Activated CD4-positive, alpha-beta memory T cell treated with anti-CD3 and anti-CD28 coated beads, Interleukin-2, amount 10 ng/mL, durations not matched to agents 7 days and 5 days (primary cell): ENCODE measurements around the gene OR6C6. TPM values are rescaled to one million over a fixed set of nuclear protein-coding genes. Genes with fewer than 3 reads are reported as not detected.
"Not testable (repeated sequence)": the region's sequence is repeated elsewhere in the genome, so short reads cannot be mapped to it uniquely, and the experiment has no call there.

Experiments used
- CTCF ChIA-PET: fragments of 350-600 bp; sonication (Branson Sonifier 250); formaldehyde crosslinking; loops from one replicate; lab custom pipeline; 2021; ENCODE audit warnings: antibody characterized with exemption, inconsistent platforms; lab: Charles Lee
- POLR2A ChIA-PET: fragments of 350-600 bp; sonication (Branson Sonifier 250); formaldehyde crosslinking; loops from one replicate; lab custom pipeline; 2021; ENCODE audit warnings: antibody characterized with exemption; lab: Charles Lee
- DNase-seq: peaks from one replicate; pipeline ENCODE4 v3.0.0-alpha.2; 2020
- H3K27ac Mint-ChIP-seq: one replicate; pipeline ENCODE4 v1.8.0; 2021; ENCODE audit warnings: mild to moderate bottlenecking, mixed read lengths
- H3K27me3 Mint-ChIP-seq: one replicate; pipeline ENCODE4 v1.8.0; 2021; ENCODE audit warnings: mixed read lengths
- H3K36me3 Mint-ChIP-seq: one replicate; pipeline ENCODE4 v1.8.0; 2021; ENCODE audit warnings: low read depth, mixed read lengths
- H3K4me1 Mint-ChIP-seq: one replicate; pipeline ENCODE4 v1.8.0; 2021; ENCODE audit warnings: mixed read lengths
- H3K4me3 Mint-ChIP-seq: one replicate; pipeline ENCODE4 v1.8.0; 2021; ENCODE audit warnings: mild to moderate bottlenecking, mixed read lengths
- H3K9me3 Mint-ChIP-seq: one replicate; pipeline ENCODE4 v1.8.0; 2021; ENCODE audit warnings: mixed read lengths
- total RNA-seq, 2 experiments: library from RNA; stranded (reverse); gene quantifications; one replicate each; pipeline ENCODE4 v1.2.3, GENCODE V29; 2021

OR6C6 gene
- not detected for total RNA-seq

DNA sequence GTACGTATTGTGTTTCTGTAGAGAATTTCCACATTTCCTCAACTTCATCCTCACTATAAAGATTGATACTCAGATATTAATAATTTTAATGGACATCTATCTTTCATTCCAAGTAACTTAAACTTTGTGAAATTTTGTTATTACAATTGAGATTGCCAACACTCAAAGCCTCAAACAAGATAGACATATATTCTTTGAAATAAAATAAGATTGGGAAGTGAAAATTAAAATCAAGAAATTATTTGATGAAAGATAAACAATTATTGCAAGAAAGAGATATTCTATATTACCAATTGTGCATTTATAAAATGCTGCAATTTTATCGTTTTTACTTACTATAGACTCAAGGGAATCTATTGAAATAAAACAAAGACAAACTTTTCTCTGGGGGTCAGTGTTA, at the start of gene OR6C6:
Gene OR6C6, minus strand, starts transcription at position 101 of the 400 bp plus-strand sequence. CDS start 1,337 bp downstream, outside the sequence.
- ChIA-PET POLR2A (no interaction called here), CTCF (no interaction called here)
- Mint-ChIP-seq H3K36me3 (no peaks in the 10 kb centered on the region), H3K27ac (no peak within 1 kb of the TSS), H3K9me3 (no peaks in the 10 kb centered on the region), H3K27me3 (peaks cover 6% of the 10 kb centered on the region), H3K4me3 (no peak within 1 kb of the TSS), H3K4me1 (no peaks in the 10 kb centered on the region)
- DNase-seq, result no peak

DNA sequence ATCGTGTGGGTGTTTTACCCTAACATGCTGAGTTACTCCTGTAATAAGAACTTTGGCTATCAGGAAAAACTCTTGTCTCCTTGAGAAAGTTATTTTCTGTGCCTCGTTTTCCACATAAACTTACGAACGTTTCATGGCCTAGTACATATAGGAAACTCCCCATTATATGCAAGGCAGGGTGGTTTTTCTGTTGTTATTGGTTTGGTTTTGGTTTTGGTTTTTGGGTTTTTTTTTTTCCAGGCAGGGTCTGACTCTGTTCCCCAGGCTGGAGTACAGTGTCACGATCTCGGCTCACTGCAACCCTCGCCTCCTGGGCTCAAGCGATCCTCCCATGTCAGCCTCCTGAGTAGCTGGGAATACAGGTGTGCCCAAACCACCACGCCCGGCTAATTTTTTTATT, 39.6 kb upstream of the OR6C6 start:
- no peaks in the 10 kb centered on the region for H3K4me1 Mint-ChIP-seq
- POLR2A ChIA-PET, result no interaction called here
- DNase-seq, result no peak
- no peaks in the 10 kb centered on the region for H3K36me3 Mint-ChIP-seq
- no peak overlapping the region for H3K27ac Mint-ChIP-seq
- H3K4me3 Mint-ChIP-seq, result no peak overlapping the region
- peaks cover 7% of the 10 kb centered on the region for H3K27me3 Mint-ChIP-seq
- CTCF ChIA-PET, result no interaction called here
- no peaks in the 10 kb centered on the region for H3K9me3 Mint-ChIP-seq

DNA sequence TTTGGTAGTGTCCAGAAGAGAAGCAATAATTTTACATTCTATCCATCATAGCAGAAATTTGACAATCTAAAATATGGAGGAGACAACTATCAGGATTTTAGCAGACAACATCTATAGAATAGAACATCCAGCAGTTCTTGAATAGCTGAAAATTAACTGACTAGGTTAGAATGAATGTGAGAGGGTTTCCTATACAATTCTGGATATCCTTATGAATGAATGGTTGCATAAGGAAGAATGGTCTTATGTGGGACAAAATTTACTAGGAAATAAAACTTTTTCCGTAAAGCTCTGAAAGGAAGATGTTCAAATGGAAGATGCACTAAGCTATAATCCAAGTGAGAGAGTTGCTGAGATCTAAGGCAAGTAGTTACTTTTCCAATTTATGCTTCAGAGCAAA, 34.1 kb upstream of the OR6C6 start, which contains the start of gene OR6C3:
Gene OR6C3, plus strand, starts transcription at position 301 of the 400 bp plus-strand sequence. CDS start 955 bp downstream, outside the sequence.
- Mint-ChIP-seq H3K4me3 (no peak within 1 kb of the TSS), H3K27me3 (peaks cover 4% of the 10 kb centered on the region), H3K9me3 (no peaks in the 10 kb centered on the region), H3K4me1 (no peaks in the 10 kb centered on the region), H3K27ac (no peak within 1 kb of the TSS), H3K36me3 (no peaks in the 10 kb centered on the region)
- CTCF ChIA-PET, result no interaction called here
- POLR2A ChIA-PET, result no interaction called here
- DNase-seq, result no peak

DNA sequence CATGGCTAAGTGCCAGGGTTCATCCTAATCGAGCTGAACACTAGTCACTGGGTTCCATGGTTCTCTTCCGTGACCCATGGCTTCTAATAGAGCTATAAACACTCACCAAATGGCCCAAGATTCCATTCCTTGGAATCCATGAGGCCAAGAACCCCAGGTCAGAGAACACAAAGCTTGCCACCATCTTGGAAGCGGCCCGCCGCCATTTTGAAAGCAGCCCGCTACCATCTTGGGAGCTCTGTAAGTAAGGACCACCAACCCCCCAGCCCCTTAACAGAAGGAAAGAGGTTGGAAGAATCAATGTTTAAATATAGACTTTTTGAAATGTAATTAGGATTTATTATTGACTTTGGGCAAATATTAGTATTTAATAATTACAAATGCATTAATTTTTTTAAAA, 29.4 kb upstream of the OR6C6 start:
- H3K9me3 Mint-ChIP-seq, POLR2A ChIA-PET, H3K4me3 Mint-ChIP-seq, H3K27ac Mint-ChIP-seq, H3K27me3 Mint-ChIP-seq, CTCF ChIA-PET, DNase-seq, H3K4me1 Mint-ChIP-seq, H3K36me3 Mint-ChIP-seq: not testable (repeated sequence)

DNA sequence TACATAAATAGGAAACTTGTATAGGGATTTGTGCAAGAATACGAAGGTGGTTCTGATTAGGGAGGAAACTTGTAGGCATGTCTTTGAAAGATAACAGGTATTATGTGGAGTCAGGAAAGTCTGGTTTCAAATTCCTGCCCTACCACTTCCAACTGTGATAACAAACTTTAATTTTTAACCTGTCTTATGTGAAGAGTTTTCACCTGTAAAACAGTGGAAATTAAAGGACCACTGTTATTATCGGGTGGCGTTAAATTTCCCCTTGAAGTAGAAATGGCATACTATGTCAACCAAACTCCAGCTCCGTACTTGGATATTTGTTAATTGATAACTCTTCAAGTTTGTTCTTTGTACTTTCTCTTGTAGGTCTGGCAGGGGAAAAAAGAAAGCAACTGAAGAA, 23.8 kb upstream of the OR6C6 start:
- Mint-ChIP-seq H3K36me3 (no peaks in the 10 kb centered on the region), H3K4me3 (no peak overlapping the region), H3K4me1 (no peaks in the 10 kb centered on the region), H3K9me3 (no peaks in the 10 kb centered on the region), H3K27ac (no peak overlapping the region), H3K27me3 (no peaks in the 10 kb centered on the region)
- ChIA-PET POLR2A (no interaction called here), CTCF (no interaction called here)
- no peak for DNase-seq

DNA sequence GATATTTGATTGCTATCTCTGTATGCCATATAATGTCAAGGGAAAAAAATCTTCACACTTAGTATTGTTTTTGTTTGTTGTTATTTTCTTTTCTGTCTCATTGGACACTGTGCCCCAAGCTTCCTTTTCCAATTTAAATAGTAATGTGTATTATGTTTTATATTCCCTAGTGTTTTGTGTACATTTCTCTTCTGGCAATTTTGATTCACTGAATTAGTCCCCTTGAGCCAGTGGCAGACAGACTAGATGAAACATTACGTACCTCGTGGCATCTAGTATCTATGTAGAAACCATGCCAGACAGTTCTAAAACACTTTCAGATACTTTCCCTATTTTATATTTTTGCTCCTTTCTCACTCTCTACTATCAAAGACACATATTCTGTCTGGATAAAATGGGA, 17.7 kb upstream of the OR6C6 start, which contains the start of gene OR6C1:
Gene OR6C1, plus strand, starts transcription at position 301 of the 400 bp plus-strand sequence. CDS start 6,257 bp downstream, outside the sequence.
- Mint-ChIP-seq H3K27ac (no peak within 1 kb of the TSS), H3K4me1 (no peaks in the 10 kb centered on the region), H3K9me3 (no peaks in the 10 kb centered on the region), H3K4me3 (no peak within 1 kb of the TSS), H3K36me3 (no peaks in the 10 kb centered on the region), H3K27me3 (peaks cover 7% of the 10 kb centered on the region)
- DNase-seq, result no peak
- ChIA-PET CTCF (no interaction called here), POLR2A (no interaction called here)

DNA sequence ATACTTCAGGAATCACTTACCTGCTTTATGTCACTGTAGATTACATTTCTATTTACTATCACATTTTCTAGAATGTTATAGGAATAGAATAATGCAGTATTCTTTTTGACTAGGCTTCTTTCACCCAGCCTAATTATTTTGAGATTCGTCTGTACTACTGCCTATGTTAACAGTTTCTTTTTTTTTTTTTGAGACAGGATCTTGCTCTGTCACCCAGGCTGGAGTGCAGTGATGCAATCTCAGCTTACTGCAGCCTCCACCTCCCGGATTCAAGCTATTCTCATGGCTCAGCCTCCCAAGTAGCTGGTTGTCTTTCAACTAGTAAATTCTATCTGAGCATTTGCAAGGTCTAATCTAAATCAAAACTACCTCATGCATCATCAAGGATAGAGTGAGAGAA, 6.4 kb downstream of the OR6C6 start:
- ChIA-PET CTCF (interaction anchor here (1.4 kb wide), 1 partner anchor 20 kb away, joined by 3 read pairs; no protein-coding TSS in a partner anchor), POLR2A (no interaction called here)
- H3K4me3 Mint-ChIP-seq, result no peak overlapping the region
- no peak for DNase-seq
- H3K9me3 Mint-ChIP-seq, result no peaks in the 10 kb centered on the region
- no peaks in the 10 kb centered on the region for H3K36me3 Mint-ChIP-seq
- H3K4me1 Mint-ChIP-seq, result no peaks in the 10 kb centered on the region
- H3K27ac Mint-ChIP-seq, result no peak overlapping the region
- peaks cover 10% of the 10 kb centered on the region for H3K27me3 Mint-ChIP-seq

DNA sequence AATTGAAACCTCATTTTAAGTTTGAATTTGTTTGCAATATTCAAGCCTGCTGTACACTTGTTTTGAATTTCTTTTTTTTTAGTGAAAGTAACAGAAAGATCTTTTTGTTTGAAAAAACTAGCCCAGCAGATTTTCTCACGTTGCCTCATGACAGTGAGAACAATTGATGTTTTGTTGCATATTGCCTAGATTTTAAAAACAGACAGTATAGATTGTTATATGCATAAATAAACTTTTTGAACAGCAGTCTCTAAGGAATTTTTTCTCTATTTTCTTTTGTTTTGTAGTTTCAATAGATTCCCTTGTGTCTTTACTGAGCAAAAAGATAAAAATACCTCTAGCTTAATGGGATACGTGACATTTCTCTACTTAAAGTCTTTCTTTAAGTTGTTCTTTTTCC, 15.4 kb downstream of the OR6C6 start:
- Mint-ChIP-seq H3K36me3 (no peaks in the 10 kb centered on the region), H3K9me3 (no peaks in the 10 kb centered on the region), H3K4me3 (no peak overlapping the region), H3K4me1 (no peaks in the 10 kb centered on the region), H3K27ac (no peak overlapping the region), H3K27me3 (peaks cover 11% of the 10 kb centered on the region)
- POLR2A ChIA-PET, result no interaction called here
- CTCF ChIA-PET, result no interaction called here
- DNase-seq, result no peak

DNA sequence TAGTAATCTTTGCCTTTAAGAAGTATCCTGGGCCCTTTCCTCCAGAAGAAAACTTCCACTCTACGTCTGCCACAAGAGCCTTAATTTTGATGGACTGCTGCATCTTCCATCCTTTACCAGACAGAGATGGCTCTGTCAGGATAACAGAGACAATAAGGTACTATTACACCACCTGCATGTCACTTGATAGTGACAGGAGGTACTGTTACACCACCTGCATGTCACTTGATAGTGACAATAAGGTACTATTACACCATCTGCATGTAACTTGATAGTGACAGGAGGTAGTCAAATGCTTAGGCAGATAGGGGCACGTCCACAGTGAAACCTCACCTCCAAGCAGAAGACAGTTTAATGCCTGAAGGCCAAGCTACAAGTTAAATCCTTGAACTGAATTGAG, 38.1 kb downstream of the OR6C6 start:
- ChIA-PET POLR2A (no interaction called here), CTCF (no interaction called here)
- Mint-ChIP-seq H3K27ac (no peak overlapping the region), H3K9me3 (no peaks in the 10 kb centered on the region), H3K4me1 (no peaks in the 10 kb centered on the region), H3K36me3 (no peaks in the 10 kb centered on the region), H3K4me3 (no peak overlapping the region), H3K27me3 (no peaks in the 10 kb centered on the region)
- DNase-seq, result no peak

DNA sequence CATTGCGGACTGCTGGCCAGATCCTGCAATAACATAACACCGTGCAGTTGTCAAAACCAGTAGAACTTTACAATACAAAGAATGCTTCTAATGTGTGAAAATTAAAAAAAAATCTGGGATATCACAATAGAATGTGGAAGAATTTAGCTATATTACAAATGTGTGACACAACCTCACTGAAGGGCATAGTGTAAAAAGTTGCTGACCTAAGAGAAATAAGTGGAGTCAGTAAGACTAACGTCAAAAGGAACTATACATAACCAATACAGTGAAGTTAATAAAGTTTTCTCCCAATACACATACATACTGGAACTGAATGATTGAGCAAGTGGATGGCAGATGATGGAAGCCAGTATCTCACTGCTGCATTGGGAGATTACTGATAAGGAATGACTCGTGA, 39.5 kb downstream of the OR6C6 start:
- POLR2A ChIA-PET, result no interaction called here
- CTCF ChIA-PET, result no interaction called here
- no peak overlapping the region for H3K4me3 Mint-ChIP-seq
- H3K27ac Mint-ChIP-seq, result no peak overlapping the region
- no peaks in the 10 kb centered on the region for H3K36me3 Mint-ChIP-seq
- DNase-seq, result no peak
- H3K9me3 Mint-ChIP-seq, result no peaks in the 10 kb centered on the region
- no peaks in the 10 kb centered on the region for H3K4me1 Mint-ChIP-seq
- H3K27me3 Mint-ChIP-seq, result peaks cover 2% of the 10 kb centered on the region

DNA sequence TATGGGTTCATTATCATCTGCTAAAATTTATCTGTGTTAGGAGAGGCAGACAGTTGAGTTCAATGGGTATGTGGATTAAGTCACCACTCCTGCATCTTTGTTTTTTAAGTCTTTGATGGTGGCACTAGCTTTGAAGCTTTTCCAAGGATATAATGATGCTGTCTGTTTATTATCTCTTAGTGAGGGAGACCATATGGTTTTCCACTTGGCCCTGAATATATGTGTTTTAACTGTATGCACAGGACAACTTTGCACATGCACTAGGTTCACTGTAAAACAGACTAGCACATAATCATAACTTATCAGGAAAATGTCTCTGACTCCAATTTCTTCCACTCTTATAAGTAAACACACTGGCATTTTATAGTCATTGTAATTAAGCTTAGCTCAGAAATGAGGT, 43.1 kb downstream of the OR6C6 start:
- no peak overlapping the region for H3K4me3 Mint-ChIP-seq
- ChIA-PET CTCF (no interaction called here), POLR2A (no interaction called here)
- no peaks in the 10 kb centered on the region for H3K9me3 Mint-ChIP-seq
- peaks cover 6% of the 10 kb centered on the region for H3K27me3 Mint-ChIP-seq
- H3K4me1 Mint-ChIP-seq, result no peaks in the 10 kb centered on the region
- no peak overlapping the region for H3K27ac Mint-ChIP-seq
- no peak for DNase-seq
- H3K36me3 Mint-ChIP-seq, result no peaks in the 10 kb centered on the region

DNA sequence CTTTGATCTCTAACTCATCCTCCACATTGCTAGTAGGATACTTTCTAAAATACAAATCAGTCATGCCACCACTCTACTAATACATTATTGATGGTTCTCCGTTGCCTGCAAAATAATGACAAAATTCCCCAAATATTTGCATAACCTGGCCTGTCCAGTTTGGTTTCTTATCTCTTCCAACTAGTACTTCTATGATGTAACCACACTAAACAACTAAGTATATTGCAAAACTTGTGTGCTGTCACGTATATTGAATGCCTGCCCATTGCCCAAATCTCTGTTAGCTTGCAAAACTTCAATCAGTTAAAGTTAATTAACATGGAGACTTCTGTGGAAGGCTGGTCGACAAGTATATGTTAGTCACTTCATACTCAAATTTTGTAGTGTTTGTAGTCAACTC, 45.4 kb downstream of the OR6C6 start:
- ChIA-PET POLR2A (no interaction called here), CTCF (no interaction called here)
- Mint-ChIP-seq H3K36me3 (no peaks in the 10 kb centered on the region), H3K4me3 (no peak overlapping the region), H3K9me3 (no peaks in the 10 kb centered on the region), H3K27me3 (peaks cover 18% of the 10 kb centered on the region), H3K27ac (no peak overlapping the region), H3K4me1 (no peaks in the 10 kb centered on the region)
- DNase-seq, result no peak

DNA sequence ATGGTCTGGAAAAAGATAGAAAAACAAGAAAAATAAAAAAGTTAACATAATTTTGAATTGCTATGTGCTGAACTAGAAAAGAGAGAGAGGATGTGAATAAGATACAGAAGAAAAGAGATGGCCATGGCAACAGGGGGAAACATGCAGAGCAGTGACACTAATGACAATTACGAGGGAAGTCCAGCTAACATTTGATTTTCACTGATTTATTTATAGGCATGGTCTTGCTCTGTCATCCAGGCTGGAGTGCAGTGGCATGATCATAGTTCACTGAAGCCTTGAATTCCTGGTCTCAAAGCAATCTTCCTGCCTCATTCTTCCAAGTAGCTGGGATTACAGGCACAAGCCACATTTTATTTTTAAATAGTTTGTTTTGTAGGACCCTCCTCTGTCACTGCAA, 50.2 kb downstream of the OR6C6 start:
- Mint-ChIP-seq H3K9me3 (no peaks in the 10 kb centered on the region), H3K27ac (no peak overlapping the region), H3K36me3 (no peaks in the 10 kb centered on the region)

DNA sequence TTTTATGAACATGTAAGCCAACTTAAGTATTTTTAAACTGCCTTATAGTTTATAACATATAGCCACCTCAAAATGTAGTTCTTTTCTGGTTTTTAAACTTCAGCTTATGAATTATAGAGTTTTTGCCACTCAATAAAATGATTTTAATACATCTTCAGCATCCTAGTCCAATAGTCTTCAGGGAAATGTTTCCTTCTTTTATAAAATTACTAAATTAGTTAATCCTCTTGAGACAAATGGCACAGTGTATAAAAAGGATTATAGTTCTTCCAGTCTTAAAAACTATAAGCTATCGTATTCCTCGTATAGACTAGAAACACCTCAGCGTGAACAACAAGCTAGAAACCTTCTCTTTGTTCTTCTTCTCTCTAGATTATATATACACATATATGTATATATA, 52.1 kb downstream of the OR6C6 start, which contains the start of gene OR6C74:
Gene OR6C74, plus strand, starts transcription at position 301 of the 400 bp plus-strand sequence. CDS start 2,679 bp downstream, outside the sequence.
- Mint-ChIP-seq H3K27ac (no peak within 1 kb of the TSS), H3K4me1 (no peaks in the 10 kb centered on the region), H3K36me3 (no peaks in the 10 kb centered on the region), H3K27me3 (peaks cover 16% of the 10 kb centered on the region), H3K4me3 (no peak within 1 kb of the TSS), H3K9me3 (no peaks in the 10 kb centered on the region)
- no peak for DNase-seq
- CTCF ChIA-PET, result no interaction called here
- POLR2A ChIA-PET, result no interaction called here

More for the DNA sequence above, 50.2 kb downstream of the OR6C6 start:
- ChIA-PET POLR2A (no interaction called here), CTCF (no interaction called here)
- Mint-ChIP-seq H3K4me1 (no peaks in the 10 kb centered on the region), H3K4me3 (no peak overlapping the region), H3K27me3 (peaks cover 19% of the 10 kb centered on the region)
- DNase-seq, result no peak
